HG03066 (cell line): ENCODE data around the gene PAX3.

ENCODE experiments used
- ATAC-seq: cut with Tn5 transposase; IDR thresholded peaks from one replicate; pipeline ENCODE4 v1.9.1; 2021; ENCODE audit warnings: low read depth; ENCODE audit not compliant: unreplicated experiment

Gene PAX3

GRCh38 chr2:222311319-222311977, 12.7 kb upstream of the PAX3 start:
- ATAC-seq = no peak

DNA sequence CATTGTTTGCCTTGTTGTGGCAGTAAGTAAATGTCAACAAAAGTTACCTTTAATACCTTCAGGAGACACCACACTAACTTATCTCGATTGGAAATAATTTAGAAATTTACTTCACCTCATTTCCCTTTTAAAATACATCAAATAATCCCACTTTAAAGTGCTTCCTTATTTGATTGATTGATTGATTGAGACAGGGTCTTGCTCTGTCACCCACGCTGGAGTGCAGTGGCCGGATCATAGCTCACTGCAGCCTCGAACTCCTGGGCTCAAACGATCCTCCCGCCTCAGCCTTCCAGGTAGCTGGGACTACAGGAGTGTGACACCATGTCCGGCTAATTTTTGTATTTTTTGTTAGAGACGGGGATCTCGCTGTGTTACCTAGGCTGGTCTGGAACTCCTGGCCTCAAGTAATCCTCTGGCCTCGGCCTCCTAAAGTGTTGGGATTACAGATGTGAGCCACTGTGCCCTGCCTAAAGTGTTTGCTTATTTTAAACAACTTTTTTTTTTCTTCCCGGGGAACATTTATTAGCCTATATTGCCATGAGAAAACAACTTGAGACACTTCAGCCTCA, 12.0 kb upstream of the PAX3 start:
- no peak for ATAC-seq

GRCh38 chr2:222309766-222310165, 11.0 kb upstream of the PAX3 start:
- ATAC-seq = no peak

DNA sequence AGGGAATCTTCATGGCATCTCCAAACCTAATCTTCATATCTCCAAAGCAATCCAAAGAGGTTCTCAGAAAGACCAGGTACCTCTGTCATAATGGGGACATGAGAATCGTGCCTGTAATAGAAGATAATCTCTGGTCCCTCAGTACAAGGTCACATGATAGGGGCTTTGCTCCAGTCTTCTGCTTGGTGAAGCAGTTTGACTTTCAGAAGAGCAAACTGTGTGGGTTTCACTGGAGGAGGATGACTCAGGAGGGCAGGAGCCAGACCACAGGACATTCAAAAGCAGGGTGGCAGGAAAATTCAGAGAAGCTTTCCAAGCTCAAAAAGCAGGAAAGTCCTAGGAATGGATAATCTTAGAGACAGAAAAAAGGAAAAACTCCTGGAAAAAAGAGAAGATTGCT, 10.6 kb upstream of the PAX3 start:
- ATAC-seq = no peak

DNA sequence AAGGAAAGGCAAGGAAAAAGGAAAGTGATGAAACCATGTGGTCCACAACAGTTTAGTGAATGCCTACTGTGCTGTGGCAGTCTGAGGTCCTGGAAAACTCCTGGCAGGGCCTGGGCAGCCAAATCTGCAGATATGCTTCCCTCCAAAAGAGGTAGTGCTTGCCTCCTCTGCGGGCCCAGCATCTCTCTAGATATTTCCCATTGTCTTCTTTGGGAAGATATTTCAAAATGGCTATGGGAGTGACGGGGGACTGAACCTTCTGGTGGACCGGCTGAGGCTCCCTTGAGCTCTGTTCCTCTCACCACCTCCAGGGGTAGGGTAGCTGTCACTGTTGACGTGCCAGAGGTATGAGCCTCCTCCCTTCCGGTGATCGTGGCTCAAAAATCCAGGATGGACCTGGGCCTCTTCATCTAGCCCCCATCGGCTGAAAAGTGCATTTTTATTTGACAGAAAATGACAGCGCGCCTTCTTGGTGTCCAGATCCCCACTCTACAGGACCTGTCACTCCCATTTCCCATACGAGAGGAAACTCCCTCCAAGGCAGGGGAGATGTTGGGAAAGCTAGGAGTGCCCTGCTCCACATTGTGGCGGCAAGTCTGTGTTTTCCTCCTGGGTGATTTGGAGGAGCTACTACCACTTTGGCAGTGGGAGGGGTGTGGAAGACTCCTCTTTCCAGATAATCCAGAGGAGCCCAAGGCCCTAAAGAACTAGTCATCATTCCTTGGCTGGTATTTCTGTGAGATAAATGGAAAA, 9.4 kb upstream of the PAX3 start:
- no peak for ATAC-seq

DNA sequence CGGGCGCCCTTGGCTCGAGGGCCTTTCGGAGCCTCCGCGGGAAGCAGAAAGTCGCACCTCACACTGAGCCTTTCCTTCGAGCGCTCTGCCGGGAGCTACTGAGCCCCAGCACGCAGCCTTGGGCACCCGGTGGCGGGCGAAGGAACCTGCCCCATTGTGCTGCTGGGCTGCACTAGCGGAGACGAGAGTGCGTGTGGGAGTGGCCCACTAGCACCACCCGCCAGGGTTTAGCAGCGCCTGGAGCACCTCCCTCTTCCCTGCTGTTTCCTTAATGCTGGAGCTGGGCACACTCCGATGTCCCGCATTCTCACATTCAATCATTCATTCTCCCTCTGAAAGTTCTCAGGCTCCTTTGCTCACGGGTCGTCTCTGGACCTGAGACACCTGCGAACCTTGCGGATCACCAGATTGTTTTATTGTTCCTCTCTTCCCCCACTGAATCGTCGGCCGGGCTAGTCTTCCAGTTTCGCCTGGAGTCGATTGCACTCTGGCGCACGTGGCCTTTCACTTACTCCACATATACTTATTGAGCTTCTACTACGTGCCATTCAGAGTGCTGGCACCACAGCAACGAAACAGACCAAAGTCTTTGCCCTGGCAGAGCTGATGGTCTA, 8.5 kb upstream of the PAX3 start:
- ATAC-seq = no peak

DNA sequence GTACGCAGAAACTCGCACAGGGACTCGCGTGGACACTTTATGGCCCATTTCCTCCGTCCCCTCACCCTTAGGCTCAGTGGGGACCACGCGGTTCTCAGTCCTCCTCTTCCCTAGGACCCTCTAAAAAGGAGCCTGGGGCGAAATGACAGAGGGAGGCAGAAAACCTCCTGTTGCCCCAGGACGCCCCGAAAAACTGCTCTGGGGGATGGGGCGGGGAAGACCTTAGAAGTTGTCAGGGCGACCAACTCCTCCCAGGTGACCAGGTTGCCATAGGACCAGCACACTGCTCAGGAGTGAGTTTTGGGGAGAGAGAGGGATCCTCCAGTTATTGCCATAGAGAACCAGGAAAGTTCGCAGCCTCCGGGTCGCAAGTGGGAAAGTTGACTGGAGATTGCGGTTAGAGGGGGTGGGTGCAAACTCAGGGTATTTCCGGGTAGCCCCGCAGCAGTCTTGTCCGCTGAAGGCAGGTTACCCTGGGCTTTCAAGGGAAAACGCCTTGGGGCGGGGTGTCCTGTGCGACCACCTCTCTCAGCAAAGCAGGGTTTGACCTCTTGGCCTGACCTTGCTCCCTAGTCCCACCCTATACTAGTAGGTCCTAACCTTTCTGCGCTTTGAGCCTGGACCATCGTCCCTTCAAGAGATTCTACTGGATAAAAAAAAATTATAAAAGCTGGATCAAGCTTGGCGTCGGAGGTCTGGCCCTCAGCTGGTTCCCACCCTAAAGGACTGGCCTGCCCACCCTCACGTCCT, 7.8 kb upstream of the PAX3 start:
- no peak for ATAC-seq

DNA sequence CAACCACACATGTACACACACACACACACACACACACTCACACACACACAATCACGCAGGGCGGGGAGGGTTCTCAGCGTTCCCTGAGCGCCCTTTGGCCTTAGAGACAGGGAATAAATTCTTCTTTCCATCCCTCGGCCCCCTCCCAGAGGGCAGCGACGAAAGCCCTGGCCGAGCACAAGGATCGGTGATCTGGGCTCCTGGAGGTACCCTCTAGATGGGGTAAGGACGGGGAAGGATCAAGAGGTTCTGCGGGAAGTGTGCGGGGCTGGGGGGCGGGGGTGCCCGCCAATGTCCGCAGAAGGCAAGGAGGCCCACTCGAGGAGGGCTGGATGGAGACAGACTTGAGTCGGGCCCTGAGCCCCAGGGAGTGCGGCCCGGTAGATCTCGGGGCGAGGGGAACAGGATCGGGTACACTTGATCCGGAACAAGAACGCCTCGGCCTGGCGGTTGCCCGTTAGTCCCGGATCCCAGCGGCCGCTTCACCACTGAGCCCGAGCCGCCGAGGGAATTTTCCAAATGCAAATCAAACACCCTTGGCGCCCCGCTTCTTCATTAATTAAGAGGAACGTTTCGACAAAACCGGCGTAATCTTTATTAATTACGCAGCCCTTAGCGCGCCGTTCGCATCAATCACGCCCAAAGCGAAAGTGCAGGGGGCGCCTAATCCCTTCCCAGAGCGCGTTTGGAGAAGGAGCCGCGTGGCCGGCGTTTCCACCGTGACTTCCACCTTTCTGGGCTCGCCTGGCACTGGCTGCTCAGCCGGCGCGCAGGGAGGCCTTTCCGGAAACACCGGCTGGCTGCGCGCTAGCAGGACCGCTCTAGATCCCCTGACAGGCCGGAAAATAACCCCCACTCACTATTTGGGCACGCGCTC, 7.0 kb upstream of the PAX3 start:
- ATAC-seq = no peak

DNA sequence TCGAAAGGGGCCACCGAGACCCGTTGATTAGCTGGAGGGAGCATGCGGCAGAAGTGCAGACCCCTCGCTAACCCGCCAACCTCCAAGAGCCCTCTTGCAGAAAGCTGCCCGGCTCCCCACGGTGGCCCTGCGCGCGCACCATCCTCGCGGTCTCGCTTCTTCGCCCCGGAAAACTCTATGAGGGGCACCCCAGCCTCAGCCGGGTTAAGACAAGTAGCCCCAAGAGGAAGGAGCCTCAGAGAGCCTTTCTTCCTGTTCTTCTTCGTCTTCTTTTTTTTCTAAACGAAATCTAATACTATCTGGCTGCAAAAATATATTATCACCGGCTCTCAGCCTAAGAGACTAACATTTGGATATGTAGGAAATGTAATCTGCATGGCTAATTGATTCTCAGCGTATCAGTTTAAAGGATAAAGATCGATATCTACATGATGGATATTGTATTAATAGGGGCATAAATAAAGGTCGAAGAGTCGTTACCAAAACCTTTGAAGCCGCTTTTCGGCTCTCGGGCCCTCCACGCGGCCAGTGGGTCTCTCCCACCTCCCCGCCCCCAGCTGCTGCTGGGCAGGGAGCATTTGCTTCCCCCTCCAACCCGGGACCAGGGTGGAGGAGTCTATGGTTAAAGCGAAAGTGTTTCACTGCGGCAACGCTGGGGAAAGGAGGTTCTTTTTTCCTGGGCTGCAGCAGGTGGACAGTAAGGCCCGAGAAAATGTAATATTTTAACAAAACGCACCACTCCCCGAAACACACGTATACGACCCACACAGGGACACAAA, 6.1 kb upstream of the PAX3 start:
- no peak for ATAC-seq

- ATAC-seq = no peak
Observed at GRCh38 chr2:222303828-222304736, 5.3 kb upstream of the PAX3 start.

GRCh38 chr2:222303045-222303827, 4.4 kb upstream of the PAX3 start:
- no peak for ATAC-seq

DNA sequence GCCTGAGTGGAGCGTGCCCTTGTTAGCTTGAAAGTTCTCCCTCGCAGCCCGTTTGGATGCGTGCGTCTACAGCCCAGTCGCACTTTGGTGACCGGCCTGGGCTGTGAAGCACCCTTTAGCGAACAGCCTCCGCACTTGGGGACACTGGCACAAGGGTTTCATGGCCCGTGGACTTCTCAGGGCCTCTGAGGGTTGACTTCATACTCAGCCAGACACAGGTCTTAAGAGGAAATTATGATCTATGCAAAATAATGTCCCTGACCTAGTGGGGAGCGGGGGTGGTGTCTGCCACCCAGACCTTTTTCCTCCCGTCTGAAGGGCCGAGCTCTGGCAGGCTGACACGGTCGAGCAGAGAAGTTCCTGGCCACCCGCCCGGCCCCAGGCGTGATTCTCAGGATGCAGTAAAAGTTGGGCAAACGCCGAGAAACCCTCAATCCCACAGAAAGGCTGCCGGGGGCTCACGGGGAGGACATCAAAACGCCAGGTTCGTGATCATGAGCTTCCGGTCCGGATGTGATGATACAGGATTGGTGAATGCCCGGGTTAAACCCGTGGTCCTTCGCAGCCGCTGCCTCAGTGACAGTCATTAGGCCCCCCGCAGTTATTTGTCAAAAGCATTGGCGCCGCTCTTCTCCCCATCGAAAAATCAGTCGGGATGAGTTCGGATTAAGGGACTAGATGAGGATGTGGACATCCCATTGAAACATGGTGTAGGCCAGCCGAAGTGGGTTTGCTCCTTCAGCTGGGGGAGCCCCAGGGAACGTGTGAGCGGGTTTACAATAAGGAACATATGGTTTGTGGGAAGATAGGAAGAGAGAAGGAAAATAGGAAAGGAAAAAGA, 3.6 kb upstream of the PAX3 start:
- no peak for ATAC-seq

DNA sequence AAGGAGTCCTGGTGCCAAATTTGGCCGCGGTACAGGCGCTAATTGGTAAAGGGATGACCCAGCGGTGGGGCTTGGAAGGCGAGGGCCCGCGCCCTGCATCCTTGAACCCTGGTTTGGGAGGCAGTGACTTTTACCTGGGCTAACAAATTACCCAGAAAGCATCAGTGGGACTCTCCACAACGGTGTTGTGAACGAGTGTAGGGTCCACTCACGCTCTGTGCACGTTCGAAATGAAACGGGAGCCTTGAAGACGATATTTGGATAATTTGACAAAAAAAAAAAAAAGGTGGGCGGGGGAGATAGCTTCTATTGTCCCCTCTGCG, 3.0 kb upstream of the PAX3 start:
- ATAC-seq = no peak

GRCh38 chr2:222301053-222301795, 2.4 kb upstream of the PAX3 start:
- no peak for ATAC-seq

- no peak for ATAC-seq
Observed at GRCh38 chr2:222300726-222301052, 1.9 kb upstream of the PAX3 start.
